ENCODE measurements around the gene PPP2R3C.

DNA sequence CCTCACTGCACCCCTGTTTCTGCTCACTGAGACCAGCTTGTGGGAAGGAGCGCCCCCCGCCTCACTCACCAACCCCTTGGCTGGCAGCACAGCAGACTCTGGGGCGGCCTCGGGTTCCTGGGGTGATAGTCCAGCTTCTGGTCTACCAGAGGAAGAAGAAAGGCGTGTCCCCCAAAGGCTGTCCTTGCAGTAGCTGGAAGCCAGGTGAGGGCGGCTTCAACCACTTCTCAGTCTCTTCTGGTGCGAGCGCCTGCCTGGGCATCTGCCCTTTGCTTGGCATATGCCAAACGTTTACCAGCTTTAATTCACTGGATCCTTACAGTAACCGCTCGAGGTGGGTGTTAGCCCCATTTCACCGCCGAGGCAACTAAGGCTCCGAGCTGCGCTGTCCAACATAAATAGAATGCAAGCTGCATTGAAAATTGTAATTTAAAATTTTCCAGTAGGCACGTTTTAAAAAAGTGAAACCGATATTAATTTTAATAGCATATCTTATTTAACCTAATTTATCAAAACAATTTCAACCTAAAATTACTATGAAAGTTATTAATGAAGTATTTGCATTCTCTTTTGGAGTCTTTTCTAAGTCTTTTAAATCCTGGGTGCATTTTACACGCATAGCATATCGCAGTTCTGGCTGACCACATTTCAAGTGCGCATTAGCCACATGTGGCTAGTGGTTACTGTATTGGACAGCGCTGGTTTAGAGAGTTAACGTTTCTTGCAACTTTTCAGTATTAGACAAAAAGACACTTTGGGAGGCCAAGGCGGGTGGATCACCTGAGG, 74.8 kb downstream of the PPP2R3C start:
- no peak for TF ChIP-seq EZH2 (IDR thresholded peaks at IDR 0.05; ENCODE audit: low read length, missing control alignments)
- TF ChIP-seq, protein P1, sequence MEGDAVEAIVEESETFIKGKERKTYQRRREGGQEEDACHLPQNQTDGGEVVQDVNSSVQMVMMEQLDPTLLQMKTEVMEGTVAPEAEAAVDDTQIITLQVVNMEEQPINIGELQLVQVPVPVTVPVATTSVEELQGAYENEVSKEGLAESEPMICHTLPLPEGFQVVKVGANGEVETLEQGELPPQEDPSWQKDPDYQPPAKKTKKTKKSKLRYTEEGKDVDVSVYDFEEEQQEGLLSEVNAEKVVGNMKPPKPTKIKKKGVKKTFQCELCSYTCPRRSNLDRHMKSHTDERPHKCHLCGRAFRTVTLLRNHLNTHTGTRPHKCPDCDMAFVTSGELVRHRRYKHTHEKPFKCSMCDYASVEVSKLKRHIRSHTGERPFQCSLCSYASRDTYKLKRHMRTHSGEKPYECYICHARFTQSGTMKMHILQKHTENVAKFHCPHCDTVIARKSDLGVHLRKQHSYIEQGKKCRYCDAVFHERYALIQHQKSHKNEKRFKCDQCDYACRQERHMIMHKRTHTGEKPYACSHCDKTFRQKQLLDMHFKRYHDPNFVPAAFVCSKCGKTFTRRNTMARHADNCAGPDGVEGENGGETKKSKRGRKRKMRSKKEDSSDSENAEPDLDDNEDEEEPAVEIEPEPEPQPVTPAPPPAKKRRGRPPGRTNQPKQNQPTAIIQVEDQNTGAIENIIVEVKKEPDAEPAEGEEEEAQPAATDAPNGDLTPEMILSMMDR (conservative IDR thresholded peaks at IDR 0.05 in 1 of 2, IDR thresholded peaks at IDR 0.05 in 1 of 2; ENCODE audit: low read depth in 1 of 2, low read length in 2 of 2), result no peak
